IPS-18a (cell line): Measurements from ENCODE around the gene SH3PXD2A.
"Not testable (repeated sequence)": the region's sequence is repeated elsewhere in the genome, so short reads cannot be mapped to it uniquely, and the experiment has no call there.

Experiments used
- H3K27ac ChIP-seq: one replicate; pipeline ENCODE4 v1.5.1; 2013; ENCODE audit warnings: low read length
- H3K27me3 ChIP-seq: one replicate; pipeline ENCODE4 v1.6.1; 2013; ENCODE audit warnings: mild to moderate bottlenecking, low read length; ENCODE audit not compliant: control insufficient read depth, insufficient read depth
- H3K36me3 ChIP-seq: one replicate; pipeline ENCODE4 v1.6.1; 2013; ENCODE audit warnings: low read depth, low read length; ENCODE audit not compliant: control insufficient read depth
- H3K4me1 ChIP-seq: one replicate; pipeline ENCODE4 v1.6.1; 2013; ENCODE audit warnings: low read depth, low read length; ENCODE audit not compliant: control insufficient read depth
- H3K4me3 ChIP-seq: one replicate; pipeline ENCODE4 v1.5.1; 2013; ENCODE audit warnings: low read length
- H3K9ac ChIP-seq: one replicate; pipeline ENCODE4 v1.6.1; 2013; ENCODE audit warnings: mild to moderate bottlenecking, low read length, moderate library complexity
- H3K9me3 ChIP-seq: one replicate; pipeline ENCODE4 v1.6.1; 2013; ENCODE audit warnings: low read depth, low read length; ENCODE audit not compliant: control insufficient read depth

SH3PXD2A gene

GRCh38 chr10:103608056-103608455 is 247.3 kb downstream of the SH3PXD2A start:
- not testable (repeated sequence) for H3K27me3 ChIP-seq, H3K9me3 ChIP-seq, H3K9ac ChIP-seq, H3K27ac ChIP-seq, H3K4me1 ChIP-seq, H3K36me3 ChIP-seq, H3K4me3 ChIP-seq

GRCh38 chr10:103607051-103607450 is 248.3 kb downstream of the SH3PXD2A start:
- H3K27ac ChIP-seq, H3K9me3 ChIP-seq, H3K9ac ChIP-seq, H3K27me3 ChIP-seq, H3K36me3 ChIP-seq, H3K4me1 ChIP-seq, H3K4me3 ChIP-seq: not testable (repeated sequence)

- not testable (repeated sequence) for H3K4me1 ChIP-seq, H3K27me3 ChIP-seq, H3K9ac ChIP-seq, H3K36me3 ChIP-seq, H3K4me3 ChIP-seq, H3K9me3 ChIP-seq, H3K27ac ChIP-seq
Observed at GRCh38 chr10:103606097-103606438, 249.3 kb downstream of the SH3PXD2A start.

GRCh38 chr10:103605359-103606096 is 249.8 kb downstream of the SH3PXD2A start:
- Histone ChIP-seq H3K27me3 (no peaks in the 10 kb centered on the region), H3K27ac (no peak overlapping the region), H3K9ac (no peak overlapping the region), H3K36me3 (no peaks in the 10 kb centered on the region), H3K4me3 (no peak overlapping the region), H3K4me1 (no peaks in the 10 kb centered on the region), H3K9me3 (no peaks in the 10 kb centered on the region)

- no peak overlapping the region for H3K27ac ChIP-seq
- H3K27me3 ChIP-seq, result peaks cover under 1% of the 10 kb centered on the region
- H3K9me3 ChIP-seq, result no peaks in the 10 kb centered on the region
- H3K9ac ChIP-seq, result no peak overlapping the region
- peaks cover 2% of the 10 kb centered on the region for H3K4me1 ChIP-seq
- no peaks in the 10 kb centered on the region for H3K36me3 ChIP-seq
- H3K4me3 ChIP-seq, result no peak overlapping the region
Observed at GRCh38 chr10:103603382-103603781, 252.0 kb downstream of the SH3PXD2A start.

GRCh38 chr10:103602852-103603155 is 252.6 kb downstream of the SH3PXD2A start:
- no peak overlapping the region for H3K27ac ChIP-seq
- H3K4me1 ChIP-seq, result peaks cover 5% of the 10 kb centered on the region
- no peaks in the 10 kb centered on the region for H3K9me3 ChIP-seq
- no peak overlapping the region for H3K4me3 ChIP-seq
- no peak overlapping the region for H3K9ac ChIP-seq
- H3K27me3 ChIP-seq, result peaks cover 3% of the 10 kb centered on the region
- no peaks in the 10 kb centered on the region for H3K36me3 ChIP-seq

- Histone ChIP-seq H3K9ac (no peak overlapping the region), H3K9me3 (no peaks in the 10 kb centered on the region), H3K36me3 (no peaks in the 10 kb centered on the region), H3K27me3 (peaks cover 3% of the 10 kb centered on the region), H3K27ac (no peak overlapping the region), H3K4me1 (peaks cover 5% of the 10 kb centered on the region), H3K4me3 (no peak overlapping the region)
Observed at GRCh38 chr10:103602028-103602851, 253.1 kb downstream of the SH3PXD2A start.

GRCh38 chr10:103600956-103601569 is 254.3 kb downstream of the SH3PXD2A start:
- Histone ChIP-seq H3K27me3 (peaks cover 3% of the 10 kb centered on the region), H3K9me3 (no peaks in the 10 kb centered on the region), H3K36me3 (no peaks in the 10 kb centered on the region), H3K4me1 (peaks cover 5% of the 10 kb centered on the region), H3K4me3 (no peak overlapping the region), H3K9ac (no peak overlapping the region), H3K27ac (no peak overlapping the region)

GRCh38 chr10:103600325-103600724 is 255.1 kb downstream of the SH3PXD2A start:
- H3K4me1 ChIP-seq, result peaks cover 5% of the 10 kb centered on the region
- no peaks in the 10 kb centered on the region for H3K36me3 ChIP-seq
- H3K4me3 ChIP-seq, result no peak overlapping the region
- no peak overlapping the region for H3K27ac ChIP-seq
- peaks cover 3% of the 10 kb centered on the region for H3K27me3 ChIP-seq
- H3K9ac ChIP-seq, result no peak overlapping the region
- H3K9me3 ChIP-seq, result no peaks in the 10 kb centered on the region

GRCh38 chr10:103599907-103600306 is 255.5 kb downstream of the SH3PXD2A start:
- H3K27ac ChIP-seq, result no peak overlapping the region

GRCh38 chr10:103599211-103599610 is 256.2 kb downstream of the SH3PXD2A start:
- H3K9ac ChIP-seq, result no peak overlapping the region
- peaks cover 3% of the 10 kb centered on the region for H3K27me3 ChIP-seq
- no peaks in the 10 kb centered on the region for H3K36me3 ChIP-seq
- no peak overlapping the region for H3K4me3 ChIP-seq
- H3K27ac ChIP-seq, result no peak overlapping the region
- H3K4me1 ChIP-seq, result peaks cover 5% of the 10 kb centered on the region
- no peaks in the 10 kb centered on the region for H3K9me3 ChIP-seq

More at GRCh38 chr10:103599907-103600306, 255.5 kb downstream of the SH3PXD2A start:
- H3K9me3 ChIP-seq, result no peaks in the 10 kb centered on the region
- peaks cover 5% of the 10 kb centered on the region for H3K4me1 ChIP-seq
- H3K9ac ChIP-seq, result no peak overlapping the region
- H3K27me3 ChIP-seq, result peaks cover 3% of the 10 kb centered on the region
- H3K4me3 ChIP-seq, result no peak overlapping the region
- H3K36me3 ChIP-seq, result no peaks in the 10 kb centered on the region
